ENCODE results near the gene SEBOX. TPM values are rescaled to one million over a fixed set of nuclear protein-coding genes. Genes with fewer than 3 reads are reported as not detected.

The SEBOX gene
- total RNA-seq, 1 donor from 2014 or later, result not detected

GRCh38 chr17:28320215-28321061, 44.6 kb downstream of the SEBOX start:
- Histone ChIP-seq H3K79me2 (ENCODE audit: insufficient read depth, low read length) (peaks cover 34% of the 10 kb centered on the region), H3K9ac (ENCODE audit: low read length) (peak overlapping the region; percentile 81), H2AFZ (ENCODE audit: low read depth, low read length) (no peak overlapping the region), H3K4me3 (ENCODE audit: insufficient read depth, low read depth, low read length) (peak overlapping the region; percentile 78), H3K4me1 (ENCODE audit: insufficient read depth, low read length) (peaks cover 17% of the 10 kb centered on the region), H4K20me1 (ENCODE audit: insufficient read depth, low read length) (no peaks in the 10 kb centered on the region), H3K9me3 (ENCODE audit: insufficient read depth, low read depth, low read length) (no peaks in the 10 kb centered on the region), H3K27ac (ENCODE audit: low read depth, low read length) (no peak overlapping the region), H3K4me2 (ENCODE audit: low read length) (peak overlapping the region; percentile 89), H3K36me3 (ENCODE audit: insufficient read depth, low read length) (no peaks in the 10 kb centered on the region), H3K27me3 (ENCODE audit: insufficient read depth, low read length) (no peaks in the 10 kb centered on the region)
- no peaks in the 10 kb centered on the region for H3K9me3 Mint-ChIP-seq (ENCODE audit: unreplicated experiment)
- peaks cover 19% of the 10 kb centered on the region for H3K27me3 Mint-ChIP-seq (ENCODE audit: low read depth, unreplicated experiment)
- peak overlapping the region; percentile 94 for H3K4me3 Mint-ChIP-seq (ENCODE audit: unreplicated experiment)
- TF ChIP-seq CTCF (IDR thresholded peaks at IDR 0.05; ENCODE audit: insufficient read depth, low read depth, low read length) (no peak), EZH2 (IDR thresholded peaks at IDR 0.05; ENCODE audit: insufficient read depth, low read length) (no peak)
- H3K4me1 Mint-ChIP-seq (ENCODE audit: low read depth, unreplicated experiment), result peaks cover 6% of the 10 kb centered on the region
- DNase-seq (ENCODE audit: low read depth) (no peak), FAIRE-seq (no peak)
- no peak overlapping the region for H3K27ac Mint-ChIP-seq (ENCODE audit: unreplicated experiment)
- H3K36me3 Mint-ChIP-seq (ENCODE audit: low read depth, unreplicated experiment), result peaks cover 2% of the 10 kb centered on the region

- H3K9ac ChIP-seq (ENCODE audit: low read length), result peak overlapping the region; percentile 81
- peaks cover 17% of the 10 kb centered on the region for H3K4me1 ChIP-seq (ENCODE audit: insufficient read depth, low read length)
- peak overlapping the region; percentile 89 for H2AFZ ChIP-seq (ENCODE audit: low read depth, low read length)
- peak overlapping the region; percentile 94 for H3K4me3 Mint-ChIP-seq (ENCODE audit: unreplicated experiment)
- peak overlapping the region; percentile 89 for H3K4me2 ChIP-seq (ENCODE audit: low read length)
- no peaks in the 10 kb centered on the region for H3K27me3 ChIP-seq (ENCODE audit: insufficient read depth, low read length)
- H3K27ac ChIP-seq (ENCODE audit: low read depth, low read length), result peak overlapping the region; percentile 65
- peak overlapping the region; percentile 78 for H3K4me3 ChIP-seq (ENCODE audit: insufficient read depth, low read depth, low read length)
- peaks cover 6% of the 10 kb centered on the region for H3K4me1 Mint-ChIP-seq (ENCODE audit: low read depth, unreplicated experiment)
- DNase-seq (ENCODE audit: low read depth) (no peak), FAIRE-seq (no peak)
- H3K9me3 ChIP-seq (ENCODE audit: insufficient read depth, low read depth, low read length), result no peaks in the 10 kb centered on the region
- no peaks in the 10 kb centered on the region for H3K9me3 Mint-ChIP-seq (ENCODE audit: unreplicated experiment)
- H4K20me1 ChIP-seq (ENCODE audit: insufficient read depth, low read length), result no peaks in the 10 kb centered on the region
- H3K27ac Mint-ChIP-seq (ENCODE audit: unreplicated experiment), result peak overlapping the region; percentile 9
- H3K36me3 ChIP-seq (ENCODE audit: insufficient read depth, low read length), result no peaks in the 10 kb centered on the region
- H3K79me2 ChIP-seq (ENCODE audit: insufficient read depth, low read length), result peaks cover 34% of the 10 kb centered on the region
- TF ChIP-seq CTCF (IDR thresholded peaks at IDR 0.05; ENCODE audit: insufficient read depth, low read depth, low read length), result no peak
- TF ChIP-seq EZH2 (IDR thresholded peaks at IDR 0.05; ENCODE audit: insufficient read depth, low read length), result no peak
- peaks cover 19% of the 10 kb centered on the region for H3K27me3 Mint-ChIP-seq (ENCODE audit: low read depth, unreplicated experiment)
- no peaks in the 10 kb centered on the region for H3K36me3 Mint-ChIP-seq (ENCODE audit: low read depth, unreplicated experiment)
These were observed 45.4 kb downstream of the SEBOX start for GRCh38 chr17:28319598-28319935.

Measured in astrocyte (in vitro differentiated cells and primary cell).